NCI-H128 (cell line): Measurements from ENCODE around the gene LAG3.

ENCODE experiments used
- DNase-seq: peaks from one replicate; lab custom pipeline; 2025; ENCODE audit not compliant: unreplicated experiment; lab: John Stamatoyannopoulos, UW

Gene LAG3

DNA sequence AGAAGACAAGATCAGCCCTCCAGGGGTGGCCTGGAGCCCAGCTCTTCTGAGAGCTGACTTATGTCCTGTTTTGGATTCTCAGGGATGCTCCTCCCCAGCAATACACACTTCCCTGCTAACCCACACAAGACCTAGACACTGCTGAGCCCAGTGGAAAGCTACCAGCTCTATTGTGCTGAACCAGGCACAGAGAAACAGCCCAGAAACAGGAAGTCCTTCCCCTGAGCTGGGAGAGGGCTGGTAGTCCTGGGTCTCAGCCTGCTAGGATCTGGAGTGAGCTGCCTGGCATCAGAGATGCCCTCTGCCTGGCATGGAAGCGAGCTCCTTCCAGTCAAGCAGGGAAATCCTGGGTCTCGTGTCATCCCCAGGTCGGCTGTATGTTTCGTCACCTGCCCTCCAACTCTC is 1.2 kb upstream of the LAG3 start:
- no peak for DNase-seq

DNA sequence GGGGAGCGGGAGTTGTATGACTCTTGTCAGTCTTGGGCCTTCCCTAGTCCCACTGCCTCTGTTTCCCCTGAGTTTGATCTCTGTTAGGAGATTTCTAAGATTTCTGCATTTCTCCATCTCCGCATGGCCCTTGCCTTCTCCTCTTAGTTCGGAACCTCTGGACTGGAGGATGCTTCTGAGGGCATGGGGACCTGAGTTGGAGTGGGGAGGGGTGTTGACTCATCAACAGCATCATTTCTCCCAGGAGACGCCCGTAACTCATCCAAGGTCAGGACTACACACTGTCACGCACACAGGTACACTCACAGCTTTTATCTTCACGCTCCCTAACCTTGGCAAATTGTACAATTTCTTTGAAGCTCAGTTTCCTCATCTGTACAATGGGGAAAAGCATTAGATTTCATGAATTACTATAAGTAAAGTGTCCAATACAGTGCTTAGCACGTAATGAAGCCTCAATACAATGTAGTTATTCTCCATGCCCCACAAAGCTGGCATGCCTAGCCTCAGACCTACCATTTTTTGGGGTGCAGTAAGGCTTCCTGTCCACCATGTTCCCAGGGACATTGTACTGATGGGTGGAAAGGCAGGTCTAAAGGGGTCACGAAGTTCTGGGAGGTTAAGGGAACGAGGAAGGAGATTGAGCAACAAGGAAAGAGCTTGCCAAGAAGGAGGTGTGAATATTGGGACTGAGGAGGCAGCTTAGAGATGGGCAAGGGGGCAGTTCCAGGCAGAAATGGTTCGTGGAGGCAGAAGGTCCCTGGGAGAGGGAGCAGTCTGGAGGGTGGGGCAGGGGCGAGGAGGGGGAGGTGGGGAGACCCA is 600 bp upstream of the LAG3 start:
- no peak for DNase-seq

DNA sequence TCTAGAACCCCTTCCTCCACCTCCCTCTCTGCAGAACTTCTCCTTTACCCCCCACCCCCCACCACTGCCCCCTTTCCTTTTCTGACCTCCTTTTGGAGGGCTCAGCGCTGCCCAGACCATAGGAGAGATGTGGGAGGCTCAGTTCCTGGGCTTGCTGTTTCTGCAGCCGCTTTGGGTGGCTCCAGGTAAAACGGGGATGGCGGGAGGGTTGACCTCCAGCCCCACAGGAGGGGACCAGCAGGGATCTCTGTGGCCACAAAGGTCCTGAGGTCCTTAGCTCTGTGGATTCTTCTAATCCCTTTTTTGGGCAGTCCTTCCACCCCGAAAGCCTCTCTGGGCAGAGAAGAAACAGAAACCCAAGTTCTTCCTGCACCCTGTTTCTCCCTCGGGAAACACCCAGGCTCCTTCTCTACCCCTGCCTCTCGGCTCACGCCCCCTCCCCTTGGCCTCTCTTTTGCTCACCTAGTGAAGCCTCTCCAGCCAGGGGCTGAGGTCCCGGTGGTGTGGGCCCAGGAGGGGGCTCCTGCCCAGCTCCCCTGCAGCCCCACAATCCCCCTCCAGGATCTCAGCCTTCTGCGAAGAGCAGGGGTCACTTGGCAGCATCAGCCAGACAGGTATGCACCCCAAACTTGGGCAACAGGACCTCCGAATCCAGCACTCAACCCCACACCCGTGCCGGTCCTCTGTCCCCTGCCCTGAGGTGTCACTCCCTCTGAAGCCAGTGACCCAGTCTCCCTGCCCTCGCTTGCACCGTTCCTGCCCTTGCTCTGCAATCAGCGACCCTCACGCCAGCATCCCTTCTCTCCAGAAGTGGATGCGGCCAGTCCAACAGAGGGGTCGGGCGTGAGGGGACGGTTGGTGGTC is 638 bp downstream of the LAG3 start:
- DNase-seq, result no peak

DNA sequence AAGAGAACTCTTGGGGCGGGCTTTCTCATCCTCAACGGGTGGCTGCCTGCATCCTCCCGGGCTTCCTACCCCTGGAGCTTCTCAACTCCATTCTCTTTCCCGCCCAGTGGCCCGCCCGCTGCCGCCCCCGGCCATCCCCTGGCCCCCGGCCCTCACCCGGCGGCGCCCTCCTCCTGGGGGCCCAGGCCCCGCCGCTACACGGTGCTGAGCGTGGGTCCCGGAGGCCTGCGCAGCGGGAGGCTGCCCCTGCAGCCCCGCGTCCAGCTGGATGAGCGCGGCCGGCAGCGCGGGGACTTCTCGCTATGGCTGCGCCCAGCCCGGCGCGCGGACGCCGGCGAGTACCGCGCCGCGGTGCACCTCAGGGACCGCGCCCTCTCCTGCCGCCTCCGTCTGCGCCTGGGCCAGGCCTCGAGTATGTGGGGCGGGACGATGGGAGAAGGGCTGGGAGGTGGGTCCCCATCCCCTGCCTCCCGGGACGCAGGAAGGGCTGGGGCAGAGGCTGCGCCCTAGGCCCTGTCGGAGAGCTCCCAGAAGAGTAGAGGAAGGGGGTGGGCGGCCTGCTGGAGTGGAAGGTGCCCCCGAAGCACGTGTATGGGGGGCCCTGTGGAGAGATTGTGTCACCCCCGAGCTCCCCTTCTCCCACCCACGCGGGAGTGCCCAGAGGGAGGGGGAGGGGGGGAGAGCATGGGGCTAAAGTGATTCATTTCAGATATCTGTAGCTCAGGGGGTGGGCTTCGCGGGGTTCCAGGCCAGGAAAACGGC is 1.5 kb downstream of the LAG3 start:
- DNase-seq, result no peak

DNA sequence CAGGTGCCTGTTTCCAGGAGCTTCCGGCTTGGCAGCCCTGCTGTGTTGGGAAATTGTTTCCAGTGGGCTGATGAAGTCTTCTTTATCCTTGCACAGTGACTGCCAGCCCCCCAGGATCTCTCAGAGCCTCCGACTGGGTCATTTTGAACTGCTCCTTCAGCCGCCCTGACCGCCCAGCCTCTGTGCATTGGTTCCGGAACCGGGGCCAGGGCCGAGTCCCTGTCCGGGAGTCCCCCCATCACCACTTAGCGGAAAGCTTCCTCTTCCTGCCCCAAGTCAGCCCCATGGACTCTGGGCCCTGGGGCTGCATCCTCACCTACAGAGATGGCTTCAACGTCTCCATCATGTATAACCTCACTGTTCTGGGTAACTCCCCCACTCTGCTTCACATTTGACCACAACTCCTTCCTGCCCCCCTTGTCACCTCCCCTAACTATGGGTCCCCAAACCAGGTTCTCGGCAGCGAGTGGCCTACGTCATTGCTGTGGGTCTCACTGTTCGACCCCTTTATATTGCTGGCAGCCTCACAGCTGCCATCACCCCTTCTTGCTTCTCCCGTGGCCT is 2.3 kb downstream of the LAG3 start:
- DNase-seq, result no peak

DNA sequence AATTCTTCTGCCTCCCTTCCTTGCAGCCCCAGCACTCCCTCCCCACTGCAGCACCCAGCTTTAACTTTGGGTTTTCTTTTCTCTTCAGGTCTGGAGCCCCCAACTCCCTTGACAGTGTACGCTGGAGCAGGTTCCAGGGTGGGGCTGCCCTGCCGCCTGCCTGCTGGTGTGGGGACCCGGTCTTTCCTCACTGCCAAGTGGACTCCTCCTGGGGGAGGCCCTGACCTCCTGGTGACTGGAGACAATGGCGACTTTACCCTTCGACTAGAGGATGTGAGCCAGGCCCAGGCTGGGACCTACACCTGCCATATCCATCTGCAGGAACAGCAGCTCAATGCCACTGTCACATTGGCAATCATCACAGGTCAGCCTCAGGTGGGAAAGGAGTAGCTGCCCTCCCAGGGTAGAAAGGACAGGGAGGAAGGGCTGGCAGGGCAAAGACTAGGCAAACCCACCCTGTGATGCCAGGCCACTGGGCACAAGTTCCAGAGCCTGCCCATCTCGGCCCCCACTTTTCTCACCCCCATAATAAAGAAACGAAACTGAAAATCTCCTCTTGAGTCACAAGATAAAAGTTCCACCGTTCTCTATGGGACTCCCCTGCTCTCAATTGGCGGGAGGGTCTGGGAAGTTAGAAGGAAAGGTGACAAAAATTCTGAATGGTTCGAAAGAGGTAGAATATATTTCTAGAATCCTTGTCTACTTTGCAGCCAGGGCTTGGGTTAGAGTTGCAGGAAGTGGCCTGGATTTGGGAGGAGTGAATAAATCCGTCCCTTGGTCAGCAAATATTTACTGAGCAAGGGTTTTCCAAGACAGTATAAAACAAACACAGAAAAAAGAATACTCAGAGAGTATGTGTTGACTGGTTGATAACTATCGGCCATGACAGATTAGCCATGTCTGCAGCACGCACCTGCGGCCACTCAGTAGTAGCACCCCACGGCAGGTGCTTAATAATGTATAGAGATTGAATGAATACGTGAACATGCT is 3.2 kb downstream of the LAG3 start:
- no peak for DNase-seq

DNA sequence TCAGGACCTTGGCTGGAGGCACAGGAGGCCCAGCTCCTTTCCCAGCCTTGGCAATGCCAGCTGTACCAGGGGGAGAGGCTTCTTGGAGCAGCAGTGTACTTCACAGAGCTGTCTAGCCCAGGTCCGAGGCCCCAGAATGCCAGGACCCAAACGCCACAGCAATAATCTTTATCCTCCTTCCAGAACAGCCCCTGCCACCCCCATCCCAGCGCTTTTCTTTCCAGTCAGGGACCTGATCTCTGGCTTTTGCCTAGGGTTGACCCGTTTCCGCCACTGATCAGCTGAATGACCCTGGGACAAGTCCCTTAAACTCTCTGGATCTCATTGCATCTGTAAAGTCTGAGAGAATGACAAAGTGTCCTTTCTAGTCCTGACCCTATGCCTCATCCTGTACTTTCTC is 5.1 kb downstream of the LAG3 start:
- no peak for DNase-seq

DNA sequence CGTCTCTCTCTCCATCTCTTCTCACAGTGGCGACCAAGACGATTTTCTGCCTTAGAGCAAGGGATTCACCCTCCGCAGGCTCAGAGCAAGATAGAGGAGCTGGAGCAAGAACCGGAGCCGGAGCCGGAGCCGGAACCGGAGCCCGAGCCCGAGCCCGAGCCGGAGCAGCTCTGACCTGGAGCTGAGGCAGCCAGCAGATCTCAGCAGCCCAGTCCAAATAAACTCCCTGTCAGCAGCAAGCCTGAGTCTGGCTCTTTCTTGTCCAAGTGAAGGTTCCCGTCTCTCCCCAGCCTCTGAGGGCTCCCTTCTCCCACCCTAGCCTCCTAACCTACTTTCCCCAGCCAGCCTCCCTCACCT is 5.9 kb downstream of the LAG3 start:
- DNase-seq, result no peak

DNA sequence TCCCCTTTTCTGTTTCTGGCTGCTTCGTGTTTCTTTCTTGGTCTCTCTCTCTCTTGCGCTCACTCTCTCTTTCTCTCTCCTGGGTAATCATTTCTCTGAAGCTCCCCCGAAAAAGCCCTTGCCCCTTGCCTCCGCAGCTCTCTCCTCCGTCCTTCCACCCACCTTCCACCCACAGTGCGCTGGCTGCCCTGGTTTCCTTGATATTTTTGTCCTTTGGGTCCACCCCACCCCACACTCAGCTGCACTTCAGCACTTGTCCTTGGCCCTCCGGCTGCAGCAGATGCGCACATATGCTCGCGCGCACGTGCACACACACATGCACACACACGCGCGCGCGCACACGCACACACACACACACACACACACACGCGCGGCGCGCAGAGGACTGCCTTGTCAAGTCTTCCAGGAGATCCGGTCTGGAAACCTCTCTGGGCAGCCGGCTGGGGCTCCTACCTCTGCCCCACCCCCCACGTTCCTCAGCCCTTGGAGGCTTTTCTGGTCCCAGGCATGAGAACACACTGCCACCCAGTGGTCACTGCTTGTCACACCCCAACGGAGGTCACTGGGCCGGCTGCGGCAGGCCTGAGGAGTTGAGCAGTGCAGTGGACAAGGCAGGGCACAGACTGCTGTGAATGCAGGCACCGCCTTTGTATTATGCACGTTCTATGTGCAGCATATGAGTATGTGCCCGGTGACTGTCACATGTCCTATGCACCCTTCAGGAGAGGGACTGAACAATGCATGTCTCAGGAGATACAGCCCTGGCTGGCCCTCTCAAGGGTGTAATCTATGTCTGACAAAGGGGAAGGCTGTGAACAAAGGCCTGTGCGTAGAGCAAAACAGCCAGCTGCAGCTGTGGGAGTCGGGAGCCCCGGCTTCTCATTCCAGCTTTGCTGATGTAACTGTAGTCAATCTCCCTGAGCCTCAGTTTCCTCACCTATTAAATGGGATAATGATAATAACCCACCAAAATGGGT is 6.5 kb downstream of the LAG3 start:
- DNase-seq, result peak; percentile 93

DNA sequence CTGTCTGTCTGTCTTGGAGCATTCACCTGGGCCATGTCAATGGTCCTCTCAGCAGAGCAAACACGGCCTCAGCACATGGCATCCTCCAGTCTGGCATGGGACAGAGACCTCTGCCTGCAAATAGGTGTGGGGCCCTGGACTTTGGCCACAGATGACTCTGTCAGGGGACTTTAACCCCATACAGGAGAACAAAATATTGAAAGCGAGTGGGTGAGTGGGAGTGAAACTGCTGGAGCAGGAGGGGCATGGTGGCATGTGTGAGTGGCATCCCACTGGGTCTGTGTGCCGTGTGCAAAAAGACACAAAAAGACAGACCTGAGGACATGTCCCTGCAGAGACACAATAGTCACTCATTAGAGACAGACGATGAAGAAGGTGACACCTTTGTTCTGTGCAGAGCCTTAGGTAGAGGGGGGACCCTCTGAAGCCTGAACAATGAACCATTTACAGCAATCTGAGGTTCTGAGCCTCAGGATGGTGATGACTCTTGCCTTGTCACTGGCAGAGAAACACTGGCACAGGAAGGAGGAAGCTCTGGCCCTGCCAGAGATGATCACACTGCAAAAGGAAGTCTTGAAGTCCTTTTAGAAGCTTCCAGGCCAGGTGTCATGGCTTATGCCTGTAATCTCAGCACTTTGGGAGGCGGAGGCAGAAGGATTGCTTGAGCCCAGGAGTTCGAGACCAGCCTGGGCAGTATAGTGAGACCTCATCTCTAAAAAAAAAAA is 7.5 kb downstream of the LAG3 start:
- DNase-seq, result no peak

DNA sequence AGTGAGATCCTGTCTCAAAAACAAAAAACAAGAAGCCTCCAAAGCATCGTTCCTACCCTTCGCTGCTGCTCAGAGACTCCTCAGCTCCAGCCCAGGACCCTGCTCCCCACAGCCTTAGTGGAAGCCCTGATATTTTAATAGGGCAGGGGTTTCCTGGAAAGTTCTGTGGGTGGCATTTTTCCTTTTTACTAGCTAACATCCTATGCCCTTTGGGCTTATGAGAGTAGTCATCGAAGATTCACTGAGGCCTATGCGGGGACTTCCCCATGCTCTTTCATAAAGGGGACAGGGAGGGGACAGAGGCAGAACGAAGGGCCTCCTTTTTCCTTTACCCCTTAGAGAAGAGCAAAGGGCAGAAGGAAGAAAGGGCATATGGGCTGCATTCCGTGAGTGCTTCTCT is 8.3 kb downstream of the LAG3 start:
- DNase-seq, result no peak

DNA sequence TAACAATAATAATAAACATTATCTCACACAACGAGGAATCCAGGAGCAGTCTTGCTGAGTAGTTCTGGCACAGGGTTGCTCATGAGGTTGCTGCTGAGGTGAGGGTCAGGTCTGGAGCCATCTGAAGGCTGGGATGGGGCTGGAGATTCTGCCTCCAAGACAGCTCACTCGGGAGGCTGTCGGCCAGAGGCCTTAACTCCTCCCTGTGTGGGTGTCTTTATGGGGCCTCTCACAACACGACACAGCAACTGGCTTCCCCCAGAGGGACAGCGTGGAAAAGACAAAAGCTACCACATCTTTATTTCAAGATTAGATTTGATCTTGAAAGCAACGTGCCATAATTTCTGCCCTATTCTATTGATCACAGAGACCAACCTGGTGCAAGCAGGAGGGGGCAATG is 9.8 kb downstream of the LAG3 start:
- DNase-seq, result no peak

DNA sequence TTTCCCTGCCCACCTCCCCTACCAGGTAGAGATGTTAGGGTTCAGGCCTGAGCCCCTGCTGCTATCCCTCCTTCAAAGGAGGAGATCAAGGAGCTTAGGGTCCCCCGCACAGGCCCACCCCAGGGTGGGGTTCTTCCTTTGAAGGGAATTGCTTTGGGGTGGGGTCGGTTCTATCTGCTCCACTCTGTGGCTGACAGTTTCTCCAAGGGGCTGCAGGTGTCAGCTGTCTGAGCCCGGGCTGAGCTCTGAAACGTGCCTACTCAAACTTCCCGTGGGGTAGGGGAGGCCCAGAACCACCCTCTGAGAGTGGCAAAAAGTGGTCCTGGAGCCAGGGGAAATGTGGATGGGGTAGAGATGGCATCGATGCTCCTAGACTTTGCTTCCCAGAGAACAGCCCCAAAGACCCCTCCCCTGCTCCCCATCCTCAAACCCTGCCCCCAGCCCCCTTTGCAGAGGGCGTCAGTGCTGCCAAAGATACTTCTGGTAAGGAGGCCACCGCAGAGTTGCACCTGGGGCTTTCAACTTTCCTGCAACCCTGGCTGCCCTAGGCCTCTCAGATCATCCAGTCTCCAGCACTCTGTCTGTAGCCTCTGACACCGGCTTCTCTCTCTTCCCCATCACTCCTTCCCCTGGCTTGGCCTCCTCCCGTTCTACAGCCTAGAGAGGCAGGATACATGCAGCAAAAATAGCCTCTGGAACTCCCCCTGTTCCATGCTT is 10.7 kb downstream of the LAG3 start:
- no peak for DNase-seq

DNA sequence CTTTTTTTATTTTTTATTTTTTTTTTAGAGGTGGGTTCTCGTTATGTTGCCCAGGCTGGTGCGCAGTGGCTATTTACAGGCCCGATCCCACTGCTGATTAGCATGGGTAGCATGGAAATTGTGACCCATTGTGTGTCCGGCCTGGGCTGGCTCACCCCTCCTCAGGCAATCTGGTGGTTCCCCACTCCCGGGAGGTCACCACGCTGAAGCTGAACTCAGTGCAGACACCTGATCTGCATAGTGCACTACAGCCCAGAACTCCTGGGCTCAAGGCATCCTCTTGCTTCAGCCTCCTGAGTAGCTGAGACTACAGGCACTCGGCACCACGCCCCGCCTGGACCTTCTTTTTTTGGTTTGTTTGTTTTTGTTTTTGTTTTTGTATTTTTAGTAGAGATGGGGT is 11.5 kb downstream of the LAG3 start:
- no peak for DNase-seq

DNA sequence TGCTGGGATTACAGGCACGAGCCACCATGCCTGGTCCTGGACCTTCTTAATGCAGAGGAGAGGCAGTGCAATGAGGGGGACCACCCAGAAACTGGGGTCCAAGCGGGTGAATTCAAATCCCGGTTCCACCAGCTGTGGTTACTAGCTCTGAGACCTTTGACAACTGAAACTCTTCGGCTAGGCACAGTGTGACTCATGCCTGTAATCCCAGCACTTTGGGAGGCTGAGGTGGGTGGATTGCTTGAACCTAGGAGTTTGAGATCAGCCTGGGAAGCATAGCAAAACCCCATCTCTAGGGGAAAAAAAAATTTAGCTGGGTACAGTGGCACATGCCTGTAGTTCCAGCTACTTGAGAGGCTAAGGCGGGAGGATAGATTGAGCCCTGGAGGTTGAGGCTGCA is 12.0 kb downstream of the LAG3 start:
- DNase-seq, result no peak

DNA sequence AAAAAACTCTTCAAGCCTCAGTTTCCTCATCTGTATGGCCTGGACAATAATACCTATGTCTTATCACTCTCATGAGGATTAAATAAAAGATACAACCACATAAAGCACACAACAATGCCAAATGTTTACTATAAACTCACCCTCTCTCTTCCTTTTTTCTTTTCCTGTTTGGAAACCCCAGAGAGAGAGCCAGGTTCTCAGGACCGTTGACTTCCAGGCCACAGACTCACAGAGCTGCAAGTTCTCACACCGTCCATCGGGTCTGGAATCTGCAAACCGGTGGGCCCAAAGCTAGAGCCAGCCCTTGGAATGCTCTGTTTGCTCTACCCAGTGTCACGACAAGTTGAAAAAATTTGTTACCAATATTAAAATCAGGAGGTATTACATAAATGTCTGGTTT is 12.4 kb downstream of the LAG3 start:
- no peak for DNase-seq

DNA sequence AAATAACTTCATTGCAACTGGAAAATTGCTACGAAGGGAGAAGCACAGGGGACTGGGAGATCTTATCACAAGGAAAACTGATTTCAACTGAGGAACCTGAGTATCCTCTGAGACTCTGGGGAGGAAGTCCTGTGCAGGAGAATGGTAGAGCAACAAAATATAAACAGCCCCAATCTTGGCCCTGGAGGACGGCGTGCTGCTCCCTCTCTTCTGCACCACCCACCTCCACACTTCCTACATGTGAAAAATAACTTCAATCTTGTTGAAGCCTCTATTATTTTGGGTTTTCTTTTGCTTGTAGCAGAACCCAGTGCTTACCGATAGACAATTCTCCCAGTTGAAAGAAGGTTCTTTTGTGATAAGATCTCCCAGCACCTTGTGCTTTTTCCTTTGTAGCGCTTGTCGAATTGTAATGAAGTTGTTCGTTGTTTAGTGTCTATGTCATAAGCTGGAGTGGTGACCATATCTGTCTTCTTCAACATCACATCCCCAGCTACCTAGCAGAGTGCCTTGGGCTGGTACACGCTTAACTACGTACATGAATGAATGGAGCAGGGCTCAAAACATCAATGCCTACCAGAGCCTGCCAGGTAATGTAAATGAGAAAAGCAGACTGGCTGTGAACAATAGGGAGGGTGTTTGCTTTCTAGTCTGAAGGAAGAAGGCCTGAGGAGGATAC is 14.2 kb downstream of the LAG3 start:
- no peak for DNase-seq
